WTC11 (cell line): ENCODE data around the gene SEL1L. TPM values are rescaled to one million over a fixed set of nuclear protein-coding genes. Genes with fewer than 3 reads are reported as not detected.

Source experiments
- ATAC-seq: fragments of 200-7000 bp; cut with Tn5 transposase; 2 replicates; pipeline ENCODE4 v1.10.0; 2021; ENCODE audit warnings: mild to moderate bottlenecking, moderate library complexity
- CTCF ChIA-PET: fragments of 300-600 bp; sonication (Branson Sonifier 250); formaldehyde crosslinking; loops from one replicate; lab custom pipeline; 2021; ENCODE audit warnings: antibody characterized with exemption; lab: Charles Lee
- POLR2A ChIA-PET: fragments of 350-600 bp; sonication (Branson Sonifier 250); formaldehyde crosslinking; loops from one replicate; lab custom pipeline; 2021; ENCODE audit warnings: antibody characterized with exemption; lab: Charles Lee
- DNase-seq: peaks from one replicate; pipeline ENCODE4 v3.0.0; 2021; ENCODE audit warnings: low spot score
- H3K27ac Mint-ChIP-seq: 2 replicates; pipeline ENCODE4 v1.8.0; 2021; ENCODE audit warnings: mixed read lengths
- H3K27me3 Mint-ChIP-seq: 2 replicates; pipeline ENCODE4 v1.8.0; 2021; ENCODE audit warnings: low read depth, mild to moderate bottlenecking, moderate library complexity, mixed read lengths
- H3K36me3 Mint-ChIP-seq: 2 replicates; pipeline ENCODE4 v1.8.0; 2021; ENCODE audit warnings: mixed read lengths
- H3K4me1 Mint-ChIP-seq: 2 replicates; pipeline ENCODE4 v1.8.0; 2022; ENCODE audit warnings: mixed read lengths
- H3K4me3 Mint-ChIP-seq: 2 replicates; pipeline ENCODE4 v1.8.0; 2021; ENCODE audit warnings: mild to moderate bottlenecking, moderate library complexity, mixed read lengths
- H3K9me3 Mint-ChIP-seq: 2 replicates; pipeline ENCODE4 v1.8.0; 2021; ENCODE audit warnings: mixed read lengths
- CREM ChIP-seq: sonication (generic); formaldehyde crosslinking; IDR thresholded peaks from 2 replicates; pipeline ENCODE4 v1.8.1; 2022; ENCODE audit warnings: mild to moderate bottlenecking, missing genetic modification reagents, moderate library complexity
- ELF4 ChIP-seq: sonication (generic); formaldehyde crosslinking; IDR thresholded peaks from 2 replicates; pipeline ENCODE4 v1.8.1; 2022; ENCODE audit warnings: low read depth, mild to moderate bottlenecking, moderate library complexity, missing genetic modification reagents
- EMX1 ChIP-seq: fragments of 250-450 bp; sonication (Bioruptor Pico); IDR thresholded peaks from 2 replicates; pipeline ENCODE4 v1.8.0; 2021; ENCODE audit warnings: mild to moderate bottlenecking
- FOXK1 ChIP-seq: sonication (generic); formaldehyde crosslinking; IDR thresholded peaks from 2 replicates; pipeline ENCODE4 v1.8.0; 2022; ENCODE audit warnings: mild to moderate bottlenecking, moderate library complexity, missing genetic modification reagents
- FOXP1 ChIP-seq: sonication (generic); formaldehyde crosslinking; IDR thresholded peaks from 2 replicates; pipeline ENCODE4 v1.8.0; 2022; ENCODE audit warnings: missing genetic modification reagents, mild to moderate bottlenecking, moderate library complexity, borderline replicate concordance
- JAZF1 ChIP-seq: fragments of 250-450 bp; sonication (Bioruptor Pico); IDR thresholded peaks from 2 replicates; pipeline ENCODE4 v1.9.0; 2021; ENCODE audit warnings: moderate library complexity, mild to moderate bottlenecking, inconsistent platforms
- KAT7 ChIP-seq: sonication (generic); formaldehyde crosslinking; IDR thresholded peaks from 2 replicates; pipeline ENCODE4 v1.8.1; 2023; ENCODE audit warnings: missing genetic modification reagents, mild to moderate bottlenecking, borderline replicate concordance
- NR2C2 ChIP-seq: sonication (generic); formaldehyde crosslinking; IDR thresholded peaks from 2 replicates; pipeline ENCODE4 v1.8.0; 2022; ENCODE audit warnings: mild to moderate bottlenecking, missing genetic modification reagents
- SMAD3 ChIP-seq: sonication (generic); formaldehyde crosslinking; IDR thresholded peaks from 2 replicates; pipeline ENCODE4 v1.8.0; 2022; ENCODE audit warnings: missing genetic modification reagents, mild to moderate bottlenecking, borderline replicate concordance
- TEAD1 ChIP-seq: sonication (generic); formaldehyde crosslinking; IDR thresholded peaks from 2 replicates; pipeline ENCODE4 v1.8.0; 2022; ENCODE audit warnings: mild to moderate bottlenecking, missing genetic modification reagents
- TP53 ChIP-seq: sonication (generic); formaldehyde crosslinking; IDR thresholded peaks from 2 replicates; pipeline ENCODE4 v1.8.1; 2023; ENCODE audit warnings: mild to moderate bottlenecking, missing genetic modification reagents
- ZNF219 ChIP-seq: sonication (generic); formaldehyde crosslinking; IDR thresholded peaks from 2 replicates; pipeline ENCODE4 v1.8.0; 2023; ENCODE audit warnings: missing genetic modification reagents, mild to moderate bottlenecking, borderline replicate concordance
- ZNF396 ChIP-seq: fragments of 250-450 bp; sonication (Bioruptor Pico); IDR thresholded peaks from 2 replicates; pipeline ENCODE4 v1.8.0; 2021; ENCODE audit warnings: mild to moderate bottlenecking, moderate library complexity, borderline replicate concordance
- total RNA-seq: library from RNA; stranded (reverse); gene quantifications from 3 replicates; pipeline ENCODE4 v1.2.3, GENCODE V29; 2021
- TF ChIP-seq, protein P1 (sequence below): sonication (generic); formaldehyde crosslinking; IDR thresholded peaks from 2 replicates; pipeline ENCODE4 v1.8.1; 2023; ENCODE audit warnings: mild to moderate bottlenecking, moderate library complexity, missing genetic modification reagents
- TF ChIP-seq, protein P2 (sequence below): sonication (generic); formaldehyde crosslinking; IDR thresholded peaks from 2 replicates; pipeline ENCODE4 v1.8.0; 2023; ENCODE audit warnings: missing genetic modification reagents
- TF ChIP-seq, protein P3 (sequence below): sonication (generic); formaldehyde crosslinking; IDR thresholded peaks from 2 replicates; pipeline ENCODE4 v1.8.0; 2022; ENCODE audit warnings: mild to moderate bottlenecking, missing genetic modification reagents
- TF ChIP-seq, protein P4 (sequence below): sonication (generic); formaldehyde crosslinking; IDR thresholded peaks from 2 replicates; pipeline ENCODE4 v1.8.0; 2023; ENCODE audit warnings: mild to moderate bottlenecking, missing genetic modification reagents
- TF ChIP-seq, protein P5 (sequence below): fragments of 250-450 bp; sonication (Bioruptor Pico); IDR thresholded peaks from 2 replicates; pipeline ENCODE4 v2.1.2; 2022; ENCODE audit warnings: mild to moderate bottlenecking, moderate library complexity
- TF ChIP-seq, protein P6 (sequence below): sonication (generic); formaldehyde crosslinking; IDR thresholded peaks from 2 replicates; pipeline ENCODE4 v1.8.1; 2023; ENCODE audit warnings: mild to moderate bottlenecking, missing genetic modification reagents, moderate library complexity
- TF ChIP-seq, protein P7 (sequence below): sonication (generic); formaldehyde crosslinking; IDR thresholded peaks from 2 replicates; pipeline ENCODE4 v1.8.1; 2022; ENCODE audit warnings: low read depth, missing genetic modification reagents, borderline replicate concordance

The SEL1L gene
- total RNA-seq, 1 experiment from 2014 or later, result 29.1 TPM

DNA sequence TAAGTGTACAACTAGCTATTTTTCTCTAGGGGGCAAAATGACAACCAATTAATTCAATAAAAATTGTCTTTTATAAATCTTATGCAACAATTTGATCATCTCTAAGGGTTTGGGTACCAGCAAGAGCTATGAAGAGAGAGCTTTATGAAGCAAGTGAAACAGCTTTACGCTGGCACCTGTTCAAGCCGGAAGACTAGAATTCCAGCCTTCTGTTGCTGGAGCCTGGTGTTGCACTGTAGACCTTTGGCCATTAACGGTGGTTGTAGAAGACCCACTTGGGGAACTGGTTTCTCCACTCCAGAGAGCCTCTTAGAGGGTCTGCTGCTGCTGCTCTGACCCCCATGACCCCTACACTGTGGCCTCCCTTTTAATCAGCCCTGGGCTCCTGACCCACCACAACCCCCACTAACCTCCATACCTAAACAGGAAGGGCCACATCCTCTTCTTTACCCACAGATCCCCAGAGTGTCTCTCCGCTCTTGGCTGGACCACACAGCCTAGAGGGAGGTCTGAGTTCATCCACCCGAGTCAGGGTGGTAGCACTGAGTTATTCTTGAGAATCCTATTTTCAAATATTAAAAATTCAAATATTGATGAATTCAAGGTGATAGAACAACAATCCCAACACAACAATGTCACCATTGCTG is 79.0 kb downstream of the SEL1L start:
- no peak overlapping the region for H3K4me3 Mint-ChIP-seq
- CTCF ChIA-PET, result interaction anchor here (1.6 to 4.7 kb wide), 3 partner anchors 140 to 202 kb away, joined by 4 to 87 read pairs (median 9); no protein-coding TSS in a partner anchor
- DNase-seq (no peak), ATAC-seq (no peak)
- no peaks in the 10 kb centered on the region for H3K36me3 Mint-ChIP-seq
- no peak for TF ChIP-seq EMX1 (CRISPR knock-in tag)
- TF ChIP-seq KAT7 (CRISPR knock-in tag), result no peak
- no peak for TF ChIP-seq CREM (CRISPR knock-in tag)
- no peak for TF ChIP-seq ZNF396 (CRISPR knock-in tag)
- no peak for TF ChIP-seq FOXK1 (CRISPR knock-in tag)
- no peak for TF ChIP-seq TP53 (CRISPR knock-in tag)
- TF ChIP-seq, protein P1, sequence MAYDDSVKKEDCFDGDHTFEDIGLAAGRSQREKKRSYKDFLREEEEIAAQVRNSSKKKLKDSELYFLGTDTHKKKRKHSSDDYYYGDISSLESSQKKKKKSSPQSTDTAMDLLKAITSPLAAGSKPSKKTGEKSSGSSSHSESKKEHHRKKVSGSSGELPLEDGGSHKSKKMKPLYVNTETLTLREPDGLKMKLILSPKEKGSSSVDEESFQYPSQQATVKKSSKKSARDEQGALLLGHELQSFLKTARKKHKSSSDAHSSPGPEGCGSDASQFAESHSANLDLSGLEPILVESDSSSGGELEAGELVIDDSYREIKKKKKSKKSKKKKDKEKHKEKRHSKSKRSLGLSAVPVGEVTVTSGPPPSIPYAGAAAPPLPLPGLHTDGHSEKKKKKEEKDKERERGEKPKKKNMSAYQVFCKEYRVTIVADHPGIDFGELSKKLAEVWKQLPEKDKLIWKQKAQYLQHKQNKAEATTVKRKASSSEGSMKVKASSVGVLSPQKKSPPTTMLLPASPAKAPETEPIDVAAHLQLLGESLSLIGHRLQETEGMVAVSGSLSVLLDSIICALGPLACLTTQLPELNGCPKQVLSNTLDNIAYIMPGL, result no peak
- TF ChIP-seq ELF4 (CRISPR knock-in tag), result no peak
- TF ChIP-seq TEAD1 (CRISPR knock-in tag), result no peak
- TF ChIP-seq, protein P2, sequence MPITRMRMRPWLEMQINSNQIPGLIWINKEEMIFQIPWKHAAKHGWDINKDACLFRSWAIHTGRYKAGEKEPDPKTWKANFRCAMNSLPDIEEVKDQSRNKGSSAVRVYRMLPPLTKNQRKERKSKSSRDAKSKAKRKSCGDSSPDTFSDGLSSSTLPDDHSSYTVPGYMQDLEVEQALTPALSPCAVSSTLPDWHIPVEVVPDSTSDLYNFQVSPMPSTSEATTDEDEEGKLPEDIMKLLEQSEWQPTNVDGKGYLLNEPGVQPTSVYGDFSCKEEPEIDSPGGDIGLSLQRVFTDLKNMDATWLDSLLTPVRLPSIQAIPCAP, result no peak
- TF ChIP-seq SMAD3 (CRISPR knock-in tag), result no peak
- no peak for TF ChIP-seq NR2C2
- TF ChIP-seq ZNF219 (CRISPR knock-in tag), result no peak
- TF ChIP-seq JAZF1, result no peak
- TF ChIP-seq, protein P3, sequence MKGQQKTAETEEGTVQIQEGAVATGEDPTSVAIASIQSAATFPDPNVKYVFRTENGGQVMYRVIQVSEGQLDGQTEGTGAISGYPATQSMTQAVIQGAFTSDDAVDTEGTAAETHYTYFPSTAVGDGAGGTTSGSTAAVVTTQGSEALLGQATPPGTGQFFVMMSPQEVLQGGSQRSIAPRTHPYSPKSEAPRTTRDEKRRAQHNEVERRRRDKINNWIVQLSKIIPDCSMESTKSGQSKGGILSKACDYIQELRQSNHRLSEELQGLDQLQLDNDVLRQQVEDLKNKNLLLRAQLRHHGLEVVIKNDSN (CRISPR knock-in tag), result no peak
- TF ChIP-seq, protein P4, sequence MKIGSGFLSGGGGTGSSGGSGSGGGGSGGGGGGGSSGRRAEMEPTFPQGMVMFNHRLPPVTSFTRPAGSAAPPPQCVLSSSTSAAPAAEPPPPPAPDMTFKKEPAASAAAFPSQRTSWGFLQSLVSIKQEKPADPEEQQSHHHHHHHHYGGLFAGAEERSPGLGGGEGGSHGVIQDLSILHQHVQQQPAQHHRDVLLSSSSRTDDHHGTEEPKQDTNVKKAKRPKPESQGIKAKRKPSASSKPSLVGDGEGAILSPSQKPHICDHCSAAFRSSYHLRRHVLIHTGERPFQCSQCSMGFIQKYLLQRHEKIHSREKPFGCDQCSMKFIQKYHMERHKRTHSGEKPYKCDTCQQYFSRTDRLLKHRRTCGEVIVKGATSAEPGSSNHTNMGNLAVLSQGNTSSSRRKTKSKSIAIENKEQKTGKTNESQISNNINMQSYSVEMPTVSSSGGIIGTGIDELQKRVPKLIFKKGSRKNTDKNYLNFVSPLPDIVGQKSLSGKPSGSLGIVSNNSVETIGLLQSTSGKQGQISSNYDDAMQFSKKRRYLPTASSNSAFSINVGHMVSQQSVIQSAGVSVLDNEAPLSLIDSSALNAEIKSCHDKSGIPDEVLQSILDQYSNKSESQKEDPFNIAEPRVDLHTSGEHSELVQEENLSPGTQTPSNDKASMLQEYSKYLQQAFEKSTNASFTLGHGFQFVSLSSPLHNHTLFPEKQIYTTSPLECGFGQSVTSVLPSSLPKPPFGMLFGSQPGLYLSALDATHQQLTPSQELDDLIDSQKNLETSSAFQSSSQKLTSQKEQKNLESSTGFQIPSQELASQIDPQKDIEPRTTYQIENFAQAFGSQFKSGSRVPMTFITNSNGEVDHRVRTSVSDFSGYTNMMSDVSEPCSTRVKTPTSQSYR (CRISPR knock-in tag), result no peak
- TF ChIP-seq FOXP1 (CRISPR knock-in tag), result no peak
- TF ChIP-seq, protein P5, sequence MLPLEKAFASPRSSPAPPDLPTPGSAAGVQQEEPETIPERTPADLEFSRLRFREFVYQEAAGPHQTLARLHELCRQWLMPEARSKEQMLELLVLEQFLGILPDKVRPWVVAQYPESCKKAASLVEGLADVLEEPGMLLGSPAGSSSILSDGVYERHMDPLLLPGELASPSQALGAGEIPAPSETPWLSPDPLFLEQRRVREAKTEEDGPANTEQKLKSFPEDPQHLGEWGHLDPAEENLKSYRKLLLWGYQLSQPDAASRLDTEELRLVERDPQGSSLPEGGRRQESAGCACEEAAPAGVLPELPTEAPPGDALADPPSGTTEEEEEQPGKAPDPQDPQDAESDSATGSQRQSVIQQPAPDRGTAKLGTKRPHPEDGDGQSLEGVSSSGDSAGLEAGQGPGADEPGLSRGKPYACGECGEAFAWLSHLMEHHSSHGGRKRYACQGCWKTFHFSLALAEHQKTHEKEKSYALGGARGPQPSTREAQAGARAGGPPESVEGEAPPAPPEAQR, result no peak
- TF ChIP-seq, protein P6, sequence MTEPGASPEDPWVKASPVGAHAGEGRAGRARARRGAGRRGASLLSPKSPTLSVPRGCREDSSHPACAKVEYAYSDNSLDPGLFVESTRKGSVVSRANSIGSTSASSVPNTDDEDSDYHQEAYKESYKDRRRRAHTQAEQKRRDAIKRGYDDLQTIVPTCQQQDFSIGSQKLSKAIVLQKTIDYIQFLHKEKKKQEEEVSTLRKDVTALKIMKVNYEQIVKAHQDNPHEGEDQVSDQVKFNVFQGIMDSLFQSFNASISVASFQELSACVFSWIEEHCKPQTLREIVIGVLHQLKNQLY (CRISPR knock-in tag), result no peak
- TF ChIP-seq, protein P7, sequence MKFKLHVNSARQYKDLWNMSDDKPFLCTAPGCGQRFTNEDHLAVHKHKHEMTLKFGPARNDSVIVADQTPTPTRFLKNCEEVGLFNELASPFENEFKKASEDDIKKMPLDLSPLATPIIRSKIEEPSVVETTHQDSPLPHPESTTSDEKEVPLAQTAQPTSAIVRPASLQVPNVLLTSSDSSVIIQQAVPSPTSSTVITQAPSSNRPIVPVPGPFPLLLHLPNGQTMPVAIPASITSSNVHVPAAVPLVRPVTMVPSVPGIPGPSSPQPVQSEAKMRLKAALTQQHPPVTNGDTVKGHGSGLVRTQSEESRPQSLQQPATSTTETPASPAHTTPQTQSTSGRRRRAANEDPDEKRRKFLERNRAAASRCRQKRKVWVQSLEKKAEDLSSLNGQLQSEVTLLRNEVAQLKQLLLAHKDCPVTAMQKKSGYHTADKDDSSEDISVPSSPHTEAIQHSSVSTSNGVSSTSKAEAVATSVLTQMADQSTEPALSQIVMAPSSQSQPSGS, result no peak
- H3K4me1 Mint-ChIP-seq, result peaks cover 19% of the 10 kb centered on the region
- no peak overlapping the region for H3K27ac Mint-ChIP-seq
- H3K9me3 Mint-ChIP-seq, result no peaks in the 10 kb centered on the region
- H3K27me3 Mint-ChIP-seq, result no peaks in the 10 kb centered on the region; the same call in 1 of the 2 replicates
- POLR2A ChIA-PET, result no interaction called here
